ENCODE measurements around the gene CA14.
A peak's percentile ranks its signal among the peaks of the same experiment; 100 is the strongest.
"Not testable (repeated sequence)": the region's sequence is repeated elsewhere in the genome, so short reads cannot be mapped to it uniquely, and the experiment has no call there.

Gene CA14

GRCh38 chr1:150236614-150237100 is 20.9 kb upstream of the CA14 start:
- DNase-seq: no peak

- not testable (repeated sequence) for DNase-seq
Measured at GRCh38 chr1:150237176-150237575, 20.4 kb upstream of the CA14 start.

GRCh38 chr1:150237746-150238145 is 19.8 kb upstream of the CA14 start:
- DNase-seq: no peak

- no peak for DNase-seq
Measured at GRCh38 chr1:150243003-150243402, 14.6 kb upstream of the CA14 start.

GRCh38 chr1:150249936-150250335 is 7.6 kb upstream of the CA14 start:
- DNase-seq: no peak

GRCh38 chr1:150256198-150256553 is 1.4 kb upstream of the CA14 start:
- DNase-seq: no peak

GRCh38 chr1:150256554-150257341 is 826 bp upstream of the CA14 start:
- no peak for DNase-seq

- DNase-seq: no peak
Measured at GRCh38 chr1:150259217-150259616, 1.6 kb downstream of the CA14 start.

- no peak for DNase-seq
Measured at GRCh38 chr1:150259758-150260669, 2.4 kb downstream of the CA14 start.

- no peak for DNase-seq
Measured at GRCh38 chr1:150261367-150261766, 3.8 kb downstream of the CA14 start.

- no peak for DNase-seq
Measured at GRCh38 chr1:150262388-150263320, 5.1 kb downstream of the CA14 start.

GRCh38 chr1:150263549-150263948 is 6.0 kb downstream of the CA14 start:
- no peak for DNase-seq

- no peak for DNase-seq
Measured at GRCh38 chr1:150267896-150268295, 10.3 kb downstream of the CA14 start.

- DNase-seq: peak; percentile 44
Measured at GRCh38 chr1:150268340-150268704, 10.7 kb downstream of the CA14 start.

- peak; percentile 97 for DNase-seq
Measured at GRCh38 chr1:150268705-150269403, 11.3 kb downstream of the CA14 start, which contains the start of gene APH1A. Gene APH1A, minus strand, starts transcription at chr1:150269016. Its CDS starts 206 bp downstream, at chr1:150268810.

GRCh38 chr1:150269451-150269850 is 11.9 kb downstream of the CA14 start:
- DNase-seq: no peak

GRCh38 chr1:150271291-150271959 is 13.9 kb downstream of the CA14 start:
- DNase-seq: no peak

- no peak for DNase-seq
Measured at GRCh38 chr1:150273311-150273710, 15.7 kb downstream of the CA14 start.

- DNase-seq: no peak
Measured at GRCh38 chr1:150280138-150280707, 22.6 kb downstream of the CA14 start.

GRCh38 chr1:150281221-150281757 is 23.7 kb downstream of the CA14 start:
- DNase-seq: peak; percentile 71
